OCI-LY7 (cell line): ENCODE data around the gene TMEM207. TPM values are rescaled to one million over a fixed set of nuclear protein-coding genes. Genes with fewer than 3 reads are reported as not detected.

Experiments used
- BruUV-seq: library from RNA; stranded (reverse); fragments of 400-500 nt; replicated peaks from 2 replicates; lab custom pipeline; 2021; lab: Mats Ljungman, UMichigan
- CTCF ChIA-PET: fragments of 300-600 bp; sonication (Branson Sonifier 250); formaldehyde crosslinking; loops from one replicate; lab custom pipeline; 2022; ENCODE audit warnings: antibody characterized with exemption; ENCODE audit not compliant: unreplicated experiment; lab: Charles Lee
- POLR2A ChIA-PET: fragments of 300-600 bp; sonication (Branson Sonifier 250); formaldehyde crosslinking; loops from one replicate; lab custom pipeline; 2022; ENCODE audit warnings: antibody characterized with exemption; lab: Charles Lee
- DNase-seq: peaks from one replicate; pipeline ENCODE4 v3.0.0-alpha.2; 2015; ENCODE audit warnings: low spot score
- H2AFZ ChIP-seq: fragments of 200-600 bp; sonication (generic), shearing (Covaris generic); 2 replicates; pipeline ENCODE4 v1.6.1; 2014; ENCODE audit warnings: mild to moderate bottlenecking, antibody characterized with exemption, low read length, moderate library complexity
- H3K27ac ChIP-seq: fragments of 200-600 bp; sonication (generic); 2 replicates; pipeline ENCODE4 v1.5.1; 2014; ENCODE audit warnings: mixed run types, low read depth, mild to moderate bottlenecking, moderate library complexity, low read length, inconsistent platforms; ENCODE audit not compliant: poor library complexity, severe bottlenecking
- H3K36me3 ChIP-seq: fragments of 200-600 bp; sonication (generic); 2 replicates; pipeline ENCODE4 v1.6.1; 2014; ENCODE audit warnings: mild to moderate bottlenecking, antibody characterized with exemption, low read length, moderate library complexity, mixed read lengths; ENCODE audit not compliant: insufficient read depth
- H3K4me1 ChIP-seq: fragments of 200-600 bp; sonication (generic); 2 replicates; pipeline ENCODE4 v1.5.1; 2014; ENCODE audit warnings: mild to moderate bottlenecking, low read length; ENCODE audit not compliant: insufficient read depth, poor library complexity, severe bottlenecking
- H3K4me2 ChIP-seq: fragments of 200-600 bp; sonication (generic); 2 replicates; pipeline ENCODE4 v1.6.1; 2014; ENCODE audit warnings: mild to moderate bottlenecking, low read length
- H3K4me3 ChIP-seq: fragments of 200-600 bp; sonication (generic); 2 replicates; pipeline ENCODE4 v1.5.1; 2014; ENCODE audit warnings: mild to moderate bottlenecking, low read depth, low read length; ENCODE audit not compliant: poor library complexity, severe bottlenecking
- H3K79me2 ChIP-seq: fragments of 200-600 bp; sonication (generic); 2 replicates; pipeline ENCODE4 v1.6.1; 2016; ENCODE audit warnings: low read depth, mild to moderate bottlenecking, low read length, moderate library complexity, mixed read lengths; ENCODE audit not compliant: insufficient read depth
- H3K9me2 ChIP-seq: fragments of 200-600 bp; sonication (generic); 2 replicates; pipeline ENCODE4 v1.6.1; 2016; ENCODE audit warnings: mild to moderate bottlenecking, low read length, mixed read lengths; ENCODE audit not compliant: insufficient read depth
- H3K9me3 ChIP-seq: fragments of 200-600 bp; sonication (generic); 2 replicates; pipeline ENCODE4 v1.6.1; 2014; ENCODE audit warnings: mild to moderate bottlenecking, mixed run types, low read length, mixed read lengths
- H4K20me1 ChIP-seq: fragments of 200-600 bp; sonication (generic); 2 replicates; pipeline ENCODE4 v1.6.1; 2014; ENCODE audit warnings: mild to moderate bottlenecking, antibody characterized with exemption, low read length, moderate library complexity, mixed read lengths; ENCODE audit not compliant: insufficient read depth
- EZH2phosphoT487 ChIP-seq: fragments of 200-600 bp; sonication (generic); IDR thresholded peaks from 2 replicates; pipeline ENCODE4 v1.6.1; 2018; ENCODE audit warnings: low read depth, borderline replicate concordance, mild to moderate bottlenecking, mixed run types, antibody characterized with exemption, low read length, moderate library complexity, mixed read lengths
- intact Hi-C: fragments of 100-400 bp; cut with micrococcal nuclease; formaldehyde crosslinking; loops from one replicate; pipeline ENCODE4 v1.10.0; 2022; ENCODE audit not compliant: unreplicated experiment
- total RNA-seq, 2 experiments: library from RNA; depleted of rRNA in 1 of 2; stranded (reverse); fragments of >200 nt in 1 of 2; shearing (Covaris generic) in 1 of 2; gene quantifications; 2 replicates each; pipeline ENCODE4 v1.2.3, GENCODE V29; 2014 to 2022
- TF ChIP-seq, protein P1 (sequence below): fragments of 200-600 bp; sonication (generic); conservative IDR thresholded peaks from 2 replicates; pipeline ENCODE4 v1.5.1; 2014; ENCODE audit warnings: mild to moderate bottlenecking, antibody characterized with exemption, low read length, moderate library complexity, mixed read lengths

The TMEM207 gene
- total RNA-seq, 2 experiments from 2014 or later, result not detected

DNA sequence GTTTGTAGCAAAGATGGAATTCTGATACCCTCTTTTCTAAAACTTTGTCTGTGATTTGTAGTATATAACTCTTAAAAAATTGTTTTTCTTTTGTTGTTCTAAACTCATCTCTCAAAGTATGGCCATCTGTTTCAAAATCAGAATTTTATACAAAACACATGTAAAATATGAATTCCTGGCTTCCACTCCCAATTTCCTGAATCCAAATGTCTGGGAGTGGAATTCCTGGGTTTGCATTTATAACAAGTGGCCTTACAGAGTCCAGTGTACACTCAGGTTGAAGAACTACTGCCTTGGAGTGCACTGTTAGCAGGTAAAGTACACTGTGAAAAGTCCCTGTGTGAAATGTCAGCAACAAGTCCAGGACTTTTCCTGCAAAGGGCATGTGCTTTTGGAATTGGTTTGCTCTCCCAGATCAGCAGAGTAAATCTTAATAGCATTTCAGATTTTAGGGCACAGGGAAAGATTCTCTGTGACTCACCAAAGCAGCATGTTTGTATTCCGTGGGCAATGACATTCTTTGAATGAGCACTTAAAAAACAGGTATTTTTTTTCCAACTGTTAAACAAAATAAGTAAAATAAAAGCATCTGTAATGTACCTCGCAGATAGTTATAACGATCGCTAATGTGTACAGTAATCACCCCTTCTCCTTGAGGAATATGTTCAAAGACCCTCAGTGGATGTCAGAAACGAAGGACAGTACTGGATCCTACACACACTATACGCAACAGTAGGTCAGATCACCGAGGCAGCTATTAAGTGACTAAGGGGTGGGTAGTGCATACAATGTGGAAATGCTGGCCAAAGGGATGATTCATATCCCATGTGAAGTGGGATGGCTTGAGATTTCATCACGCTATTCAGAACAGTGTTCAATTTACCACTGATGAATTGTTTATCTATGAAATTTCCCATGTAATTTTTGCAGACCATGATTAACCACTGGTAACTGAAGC, 63.7 kb downstream of the TMEM207 start:
- no peaks in the 10 kb centered on the region for H3K9me3 ChIP-seq
- intact Hi-C loops, result no loop called here
- TF ChIP-seq EZH2phosphoT487, result no peak
- TF ChIP-seq, protein P1, sequence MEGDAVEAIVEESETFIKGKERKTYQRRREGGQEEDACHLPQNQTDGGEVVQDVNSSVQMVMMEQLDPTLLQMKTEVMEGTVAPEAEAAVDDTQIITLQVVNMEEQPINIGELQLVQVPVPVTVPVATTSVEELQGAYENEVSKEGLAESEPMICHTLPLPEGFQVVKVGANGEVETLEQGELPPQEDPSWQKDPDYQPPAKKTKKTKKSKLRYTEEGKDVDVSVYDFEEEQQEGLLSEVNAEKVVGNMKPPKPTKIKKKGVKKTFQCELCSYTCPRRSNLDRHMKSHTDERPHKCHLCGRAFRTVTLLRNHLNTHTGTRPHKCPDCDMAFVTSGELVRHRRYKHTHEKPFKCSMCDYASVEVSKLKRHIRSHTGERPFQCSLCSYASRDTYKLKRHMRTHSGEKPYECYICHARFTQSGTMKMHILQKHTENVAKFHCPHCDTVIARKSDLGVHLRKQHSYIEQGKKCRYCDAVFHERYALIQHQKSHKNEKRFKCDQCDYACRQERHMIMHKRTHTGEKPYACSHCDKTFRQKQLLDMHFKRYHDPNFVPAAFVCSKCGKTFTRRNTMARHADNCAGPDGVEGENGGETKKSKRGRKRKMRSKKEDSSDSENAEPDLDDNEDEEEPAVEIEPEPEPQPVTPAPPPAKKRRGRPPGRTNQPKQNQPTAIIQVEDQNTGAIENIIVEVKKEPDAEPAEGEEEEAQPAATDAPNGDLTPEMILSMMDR, result no peak
- H3K4me3 ChIP-seq, result no peak overlapping the region
- no peak overlapping the region for H3K27ac ChIP-seq
- ChIA-PET CTCF (interaction anchor here (0.6 kb wide), 1 partner anchor 1155 kb away, joined by 3 read pairs; no protein-coding TSS in a partner anchor), POLR2A (no interaction called here)
- no TSS peak for BruUV-seq
- H2AFZ ChIP-seq, result no peak overlapping the region
- no peak for DNase-seq
- no peaks in the 10 kb centered on the region for H3K4me1 ChIP-seq
- H3K79me2 ChIP-seq, result no peaks in the 10 kb centered on the region
- no peak overlapping the region for H3K4me2 ChIP-seq
- no peaks in the 10 kb centered on the region for H3K9me2 ChIP-seq
- no peaks in the 10 kb centered on the region for H4K20me1 ChIP-seq
- no peaks in the 10 kb centered on the region for H3K36me3 ChIP-seq

DNA sequence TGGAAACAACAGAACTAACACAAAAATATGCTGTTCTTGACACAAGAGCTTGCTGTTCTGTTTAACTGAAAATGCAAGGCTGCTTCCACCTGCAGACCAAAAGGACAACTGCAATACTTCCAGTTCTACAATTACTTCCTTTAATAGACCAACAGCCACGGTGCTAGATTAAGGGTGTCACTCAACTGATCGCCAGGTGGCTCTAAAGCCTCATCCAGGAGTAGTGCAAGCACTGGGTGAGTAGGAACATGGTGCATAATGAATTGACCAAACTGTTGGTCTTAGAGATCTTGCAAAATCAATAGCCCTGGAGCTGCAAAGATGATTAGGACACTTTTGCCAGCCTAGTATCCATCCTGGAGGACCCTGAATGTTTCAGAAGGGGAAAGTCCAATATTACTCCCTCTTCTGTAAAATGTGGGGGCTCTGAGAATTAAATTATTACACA, 65.4 kb downstream of the TMEM207 start:
- CTCF ChIA-PET, result interaction anchor here (1.0 kb wide), 1 partner anchor 12 kb away, joined by 3 read pairs; no protein-coding TSS in a partner anchor
- Histone ChIP-seq H3K79me2 (no peaks in the 10 kb centered on the region), H3K36me3 (no peaks in the 10 kb centered on the region), H3K4me1 (no peaks in the 10 kb centered on the region), H2AFZ (no peak overlapping the region), H3K4me2 (no peak overlapping the region), H3K9me3 (no peaks in the 10 kb centered on the region), H3K4me3 (no peak overlapping the region), H3K27ac (no peak overlapping the region), H3K9me2 (no peaks in the 10 kb centered on the region), H4K20me1 (no peaks in the 10 kb centered on the region)
- no peak for TF ChIP-seq EZH2phosphoT487
- TF ChIP-seq, protein P1, result peak; percentile 65
- intact Hi-C loops, result no loop called here
- DNase-seq, result peak; percentile 37
- BruUV-seq, result no TSS peak
- POLR2A ChIA-PET, result interaction anchor here (1.2 kb wide), 1 partner anchor 15 kb away, joined by 5 read pairs; no protein-coding TSS in a partner anchor

DNA sequence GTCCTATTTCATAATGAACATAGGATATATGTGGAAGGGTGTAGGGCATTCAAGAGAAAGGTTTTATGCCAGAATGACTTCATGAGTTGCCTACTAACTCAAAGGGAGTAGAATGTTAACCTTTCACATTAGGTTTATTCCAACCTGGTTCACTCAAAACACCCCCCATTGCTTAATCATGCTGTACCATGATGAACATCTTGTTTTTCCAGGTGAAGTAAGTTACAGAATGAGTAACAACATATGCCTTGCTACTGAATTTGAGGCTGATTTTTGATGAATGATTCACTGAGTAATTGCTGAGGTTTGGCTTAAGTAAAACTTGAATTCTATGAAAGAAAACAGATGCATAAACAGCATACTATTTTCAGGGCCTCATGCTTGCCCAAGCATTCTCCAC, 67.6 kb downstream of the TMEM207 start:
- Histone ChIP-seq H3K4me3 (no peak overlapping the region), H4K20me1 (no peaks in the 10 kb centered on the region), H3K27ac (no peak overlapping the region), H3K4me2 (no peak overlapping the region), H3K36me3 (no peaks in the 10 kb centered on the region), H3K79me2 (no peaks in the 10 kb centered on the region), H3K9me2 (no peaks in the 10 kb centered on the region), H3K4me1 (no peaks in the 10 kb centered on the region), H2AFZ (no peak overlapping the region), H3K9me3 (no peaks in the 10 kb centered on the region)
- DNase-seq, result no peak
- intact Hi-C loops, result no loop called here
- no TSS peak for BruUV-seq
- ChIA-PET CTCF (no interaction called here), POLR2A (no interaction called here)
- TF ChIP-seq EZH2phosphoT487, result no peak
- TF ChIP-seq, protein P1, result no peak
